ENCODE data around the gene FBXW7. TPM values are rescaled to one million over a fixed set of nuclear protein-coding genes. Genes with fewer than 3 reads are reported as not detected.

The FBXW7 gene, protein sequence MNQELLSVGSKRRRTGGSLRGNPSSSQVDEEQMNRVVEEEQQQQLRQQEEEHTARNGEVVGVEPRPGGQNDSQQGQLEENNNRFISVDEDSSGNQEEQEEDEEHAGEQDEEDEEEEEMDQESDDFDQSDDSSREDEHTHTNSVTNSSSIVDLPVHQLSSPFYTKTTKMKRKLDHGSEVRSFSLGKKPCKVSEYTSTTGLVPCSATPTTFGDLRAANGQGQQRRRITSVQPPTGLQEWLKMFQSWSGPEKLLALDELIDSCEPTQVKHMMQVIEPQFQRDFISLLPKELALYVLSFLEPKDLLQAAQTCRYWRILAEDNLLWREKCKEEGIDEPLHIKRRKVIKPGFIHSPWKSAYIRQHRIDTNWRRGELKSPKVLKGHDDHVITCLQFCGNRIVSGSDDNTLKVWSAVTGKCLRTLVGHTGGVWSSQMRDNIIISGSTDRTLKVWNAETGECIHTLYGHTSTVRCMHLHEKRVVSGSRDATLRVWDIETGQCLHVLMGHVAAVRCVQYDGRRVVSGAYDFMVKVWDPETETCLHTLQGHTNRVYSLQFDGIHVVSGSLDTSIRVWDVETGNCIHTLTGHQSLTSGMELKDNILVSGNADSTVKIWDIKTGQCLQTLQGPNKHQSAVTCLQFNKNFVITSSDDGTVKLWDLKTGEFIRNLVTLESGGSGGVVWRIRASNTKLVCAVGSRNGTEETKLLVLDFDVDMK
- 19.9 TPM for polyA plus RNA-seq (2013, experiment 1 of 4)
- polyA plus RNA-seq (2013, experiment 2 of 4), result 22.6 TPM
- polyA plus RNA-seq (2013, experiment 3 of 4), result 15.5 TPM
- polyA plus RNA-seq (2013, experiment 4 of 4), result 22.5 TPM

DNA sequence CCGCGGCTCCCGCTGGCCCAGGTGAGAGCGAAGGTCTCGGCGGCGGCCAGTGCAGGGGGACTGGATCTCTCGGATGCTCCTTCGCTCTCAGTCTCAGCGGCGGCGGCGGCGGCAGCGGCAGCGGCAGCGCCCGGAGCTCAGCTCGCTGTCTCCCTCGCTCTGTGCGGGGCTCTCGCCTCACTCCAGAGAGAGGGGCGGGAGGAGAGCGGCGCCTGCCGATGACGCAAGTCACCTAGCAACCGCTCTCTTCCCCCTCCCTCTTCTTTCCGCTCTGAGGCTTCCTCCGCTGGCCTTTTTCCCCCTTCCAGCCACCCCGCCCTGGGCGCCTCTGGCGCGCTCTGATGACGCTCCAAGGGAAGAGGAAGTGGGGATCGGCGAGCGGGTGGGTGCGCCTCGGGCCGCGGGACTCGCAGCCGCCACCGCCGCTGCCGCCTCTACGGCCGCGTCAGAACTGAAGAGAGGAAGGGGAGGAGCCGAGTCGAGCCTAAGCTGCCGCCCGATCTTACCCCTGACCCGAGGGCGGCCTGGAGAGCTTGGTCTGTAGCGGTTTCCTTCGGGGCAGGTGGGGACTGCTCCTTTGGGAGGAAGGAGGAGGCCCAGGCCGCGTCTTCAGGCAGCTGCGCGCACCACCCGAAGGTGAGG, at the start of gene FBXW7:
FBXW7 (minus strand) TSS at position 190 of the 642 bp plus-strand sequence. CDS start 124,289 bp downstream, outside the sequence.
- no peaks in the 10 kb centered on the region for H3K9me3 ChIP-seq (ENCODE audit: control insufficient read depth, low read length)

GRCh38 chr4:152585023-152585441, 49.1 kb upstream of the FBXW7 start:
- Histone ChIP-seq H3K4me1 (ENCODE audit: control insufficient read depth, insufficient read depth, low read length) (no peaks in the 10 kb centered on the region), H3K36me3 (ENCODE audit: control insufficient read depth, insufficient read depth, low read length) (no peaks in the 10 kb centered on the region), H3K4me3 (ENCODE audit: insufficient read depth, low read depth, low read length) (no peak overlapping the region), H3K27ac (ENCODE audit: insufficient read depth, low read depth, low read length, poor library complexity, severe bottlenecking) (no peak overlapping the region), H3K9me3 (ENCODE audit: control insufficient read depth, low read length) (no peaks in the 10 kb centered on the region), H3K27me3 (ENCODE audit: control insufficient read depth, insufficient read depth, low read length, poor library complexity, severe bottlenecking) (no peaks in the 10 kb centered on the region)
- WGBS, 2 experiments, result 89 to 93% methylated on average over 7 of the region's 7 CpGs

More for the DNA sequence above, at the start of gene FBXW7:
- H3K27me3 ChIP-seq (ENCODE audit: control insufficient read depth, insufficient read depth, low read length, poor library complexity, severe bottlenecking), result no peaks in the 10 kb centered on the region
- peaks cover 13% of the 10 kb centered on the region for H3K36me3 ChIP-seq (ENCODE audit: control insufficient read depth, insufficient read depth, low read length)
- WGBS, 2 experiments, result 0% methylated on average over 63 of the region's 63 CpGs
- peak within 1 kb of the TSS; percentile 91 for H3K4me3 ChIP-seq (ENCODE audit: insufficient read depth, low read depth, low read length)
- peak within 1 kb of the TSS; percentile 96 for H3K27ac ChIP-seq (ENCODE audit: insufficient read depth, low read depth, low read length, poor library complexity, severe bottlenecking)
- peaks cover 18% of the 10 kb centered on the region for H3K4me1 ChIP-seq (ENCODE audit: control insufficient read depth, insufficient read depth, low read length)

DNA sequence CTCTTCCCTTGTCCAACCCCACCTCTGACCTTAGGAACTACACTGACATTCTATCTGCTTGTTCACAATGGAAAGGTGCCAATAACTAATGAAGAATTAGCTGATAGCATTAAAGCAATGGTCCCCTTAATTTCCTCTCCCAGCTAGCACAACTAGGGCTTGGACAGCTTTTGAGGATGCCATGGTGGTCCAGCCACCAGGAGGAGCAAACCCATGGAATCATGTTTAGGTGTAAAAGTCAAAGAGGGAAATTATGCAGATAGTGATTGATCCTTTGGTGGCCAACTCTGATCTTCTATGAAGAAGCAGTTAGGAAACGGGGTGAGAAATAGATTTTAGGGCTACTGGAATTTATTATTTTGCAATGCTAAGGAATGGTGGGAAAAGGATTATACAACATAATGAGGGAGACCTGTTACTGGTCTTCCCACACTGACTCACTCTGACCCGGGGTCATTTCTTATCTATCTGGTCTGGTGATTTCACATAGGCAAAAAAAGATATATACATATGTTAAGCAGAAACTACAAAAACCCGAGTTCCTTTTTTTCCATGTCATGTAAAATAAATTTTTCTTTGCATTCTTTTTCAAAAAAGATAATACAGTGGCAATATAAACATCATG, 45.8 kb upstream of the FBXW7 start:
- WGBS, 2 experiments, result 81 to 92% methylated on average over 1 to 2 of the region's 3 CpGs
- H3K27ac ChIP-seq (ENCODE audit: insufficient read depth, low read depth, low read length, poor library complexity, severe bottlenecking), result no peak overlapping the region
- H3K4me3 ChIP-seq (ENCODE audit: insufficient read depth, low read depth, low read length), result no peak overlapping the region
- no peaks in the 10 kb centered on the region for H3K27me3 ChIP-seq (ENCODE audit: control insufficient read depth, insufficient read depth, low read length, poor library complexity, severe bottlenecking)
- no peaks in the 10 kb centered on the region for H3K4me1 ChIP-seq (ENCODE audit: control insufficient read depth, insufficient read depth, low read length)
- no peaks in the 10 kb centered on the region for H3K36me3 ChIP-seq (ENCODE audit: control insufficient read depth, insufficient read depth, low read length)
- no peaks in the 10 kb centered on the region for H3K9me3 ChIP-seq (ENCODE audit: control insufficient read depth, low read length)

DNA sequence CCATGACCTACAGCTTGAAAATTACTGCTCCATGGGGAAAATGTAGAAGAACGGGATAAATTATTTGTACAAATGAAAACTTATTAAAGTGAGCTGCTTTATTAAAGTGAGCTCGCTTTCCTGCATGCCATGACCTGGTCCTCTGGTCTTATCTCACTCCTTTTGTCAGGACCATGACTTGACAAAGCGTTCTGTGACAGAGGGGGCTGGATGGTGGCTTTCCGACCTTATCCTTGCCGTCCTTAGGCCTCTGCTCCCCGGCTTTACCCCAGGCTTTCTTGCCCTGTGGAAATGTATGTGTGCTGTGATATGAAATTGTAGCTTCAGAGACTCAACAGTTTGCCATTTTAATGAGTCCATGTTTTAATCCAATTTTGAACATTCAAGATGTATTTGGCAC, 44.0 kb upstream of the FBXW7 start:
- WGBS, 2 experiments, result 92 to 93% methylated on average over 6 of the region's 6 CpGs
- Histone ChIP-seq H3K4me3 (ENCODE audit: insufficient read depth, low read depth, low read length) (no peak overlapping the region), H3K4me1 (ENCODE audit: control insufficient read depth, insufficient read depth, low read length) (no peaks in the 10 kb centered on the region), H3K36me3 (ENCODE audit: control insufficient read depth, insufficient read depth, low read length) (no peaks in the 10 kb centered on the region), H3K27me3 (ENCODE audit: control insufficient read depth, insufficient read depth, low read length, poor library complexity, severe bottlenecking) (no peaks in the 10 kb centered on the region), H3K27ac (ENCODE audit: insufficient read depth, low read depth, low read length, poor library complexity, severe bottlenecking) (no peak overlapping the region), H3K9me3 (ENCODE audit: control insufficient read depth, low read length) (no peaks in the 10 kb centered on the region)

- no peaks in the 10 kb centered on the region for H3K9me3 ChIP-seq (ENCODE audit: control insufficient read depth, low read length)
- H3K27me3 ChIP-seq (ENCODE audit: control insufficient read depth, insufficient read depth, low read length, poor library complexity, severe bottlenecking), result no peaks in the 10 kb centered on the region
- no peak overlapping the region for H3K4me3 ChIP-seq (ENCODE audit: insufficient read depth, low read depth, low read length)
- no peaks in the 10 kb centered on the region for H3K36me3 ChIP-seq (ENCODE audit: control insufficient read depth, insufficient read depth, low read length)
- no peak overlapping the region for H3K27ac ChIP-seq (ENCODE audit: insufficient read depth, low read depth, low read length, poor library complexity, severe bottlenecking)
- WGBS, 2 experiments, result 93 to 94% methylated on average over 11 of the region's 11 CpGs
- H3K4me1 ChIP-seq (ENCODE audit: control insufficient read depth, insufficient read depth, low read length), result no peaks in the 10 kb centered on the region
Measured at GRCh38 chr4:152579107-152579764, 43.3 kb upstream of the FBXW7 start.

- H3K27me3 ChIP-seq (ENCODE audit: control insufficient read depth, insufficient read depth, low read length, poor library complexity, severe bottlenecking), result no peaks in the 10 kb centered on the region
- H3K36me3 ChIP-seq (ENCODE audit: control insufficient read depth, insufficient read depth, low read length), result no peaks in the 10 kb centered on the region
- 83 to 86% methylated on average over 1 of the region's 1 CpG for WGBS, 2 experiments
- H3K27ac ChIP-seq (ENCODE audit: insufficient read depth, low read depth, low read length, poor library complexity, severe bottlenecking), result no peak overlapping the region
- H3K9me3 ChIP-seq (ENCODE audit: control insufficient read depth, low read length), result no peaks in the 10 kb centered on the region
- H3K4me1 ChIP-seq (ENCODE audit: control insufficient read depth, insufficient read depth, low read length), result no peaks in the 10 kb centered on the region
- H3K4me3 ChIP-seq (ENCODE audit: insufficient read depth, low read depth, low read length), result no peak overlapping the region
Measured at GRCh38 chr4:152578670-152579069, 42.8 kb upstream of the FBXW7 start.

GRCh38 chr4:152577708-152578396, 42.0 kb upstream of the FBXW7 start:
- H3K4me3 ChIP-seq (ENCODE audit: insufficient read depth, low read depth, low read length), result no peak overlapping the region
- 88 to 90% methylated on average over 6 of the region's 6 CpGs for WGBS, 2 experiments
- H3K36me3 ChIP-seq (ENCODE audit: control insufficient read depth, insufficient read depth, low read length), result no peaks in the 10 kb centered on the region
- H3K9me3 ChIP-seq (ENCODE audit: control insufficient read depth, low read length), result no peaks in the 10 kb centered on the region
- no peaks in the 10 kb centered on the region for H3K4me1 ChIP-seq (ENCODE audit: control insufficient read depth, insufficient read depth, low read length)
- no peaks in the 10 kb centered on the region for H3K27me3 ChIP-seq (ENCODE audit: control insufficient read depth, insufficient read depth, low read length, poor library complexity, severe bottlenecking)
- H3K27ac ChIP-seq (ENCODE audit: insufficient read depth, low read depth, low read length, poor library complexity, severe bottlenecking), result no peak overlapping the region

GRCh38 chr4:152575533-152575932, 39.6 kb upstream of the FBXW7 start:
- 90 to 93% methylated on average over 1 of the region's 1 CpG for WGBS, 2 experiments
- no peaks in the 10 kb centered on the region for H3K27me3 ChIP-seq (ENCODE audit: control insufficient read depth, insufficient read depth, low read length, poor library complexity, severe bottlenecking)

GRCh38 chr4:152573861-152574260, 38.0 kb upstream of the FBXW7 start:
- Histone ChIP-seq H3K4me1 (ENCODE audit: control insufficient read depth, insufficient read depth, low read length) (no peaks in the 10 kb centered on the region), H3K9me3 (ENCODE audit: control insufficient read depth, low read length) (no peaks in the 10 kb centered on the region), H3K27me3 (ENCODE audit: control insufficient read depth, insufficient read depth, low read length, poor library complexity, severe bottlenecking) (no peaks in the 10 kb centered on the region), H3K4me3 (ENCODE audit: insufficient read depth, low read depth, low read length) (no peak overlapping the region), H3K36me3 (ENCODE audit: control insufficient read depth, insufficient read depth, low read length) (no peaks in the 10 kb centered on the region), H3K27ac (ENCODE audit: insufficient read depth, low read depth, low read length, poor library complexity, severe bottlenecking) (no peak overlapping the region)
- WGBS, 2 experiments, result 82 to 89% methylated on average over 2 of the region's 2 CpGs

More at GRCh38 chr4:152575533-152575932, 39.6 kb upstream of the FBXW7 start:
- Histone ChIP-seq H3K9me3 (ENCODE audit: control insufficient read depth, low read length) (no peaks in the 10 kb centered on the region), H3K36me3 (ENCODE audit: control insufficient read depth, insufficient read depth, low read length) (no peaks in the 10 kb centered on the region), H3K4me3 (ENCODE audit: insufficient read depth, low read depth, low read length) (no peak overlapping the region), H3K4me1 (ENCODE audit: control insufficient read depth, insufficient read depth, low read length) (no peaks in the 10 kb centered on the region), H3K27ac (ENCODE audit: insufficient read depth, low read depth, low read length, poor library complexity, severe bottlenecking) (no peak overlapping the region)
